T-helper 2 cell (primary cell): Measurements from ENCODE around the gene CACUL1.

ENCODE experiments used
- DNase-seq, 5 experiments: peaks; one replicate each; pipeline versions ENCODE4 v3.0.0 to v3.0.0-alpha.2; 2012 to 2022

Gene CACUL1

GRCh38 chr10:118635674-118636402, 118.9 kb downstream of the CACUL1 start:
- DNase-seq, result no peak

DNA sequence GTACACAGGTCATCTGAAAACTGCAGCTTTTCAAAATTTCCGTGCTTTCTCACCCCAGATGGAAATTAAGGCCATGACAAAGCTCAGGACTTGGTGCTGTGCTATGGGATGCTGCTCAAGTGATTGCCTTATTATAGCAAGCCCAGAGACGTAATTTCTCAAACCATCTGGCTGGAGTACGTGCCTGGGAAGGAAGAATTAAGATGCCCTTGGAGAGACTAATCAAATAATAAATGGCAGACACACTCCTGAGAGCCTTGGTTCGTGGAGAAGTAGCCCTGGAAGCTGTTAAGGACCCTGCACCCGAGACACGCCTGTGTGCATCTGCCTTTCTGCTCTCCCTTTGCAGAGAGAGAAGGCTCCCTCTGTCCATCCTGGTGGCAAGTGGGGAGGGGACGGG, 121.0 kb downstream of the CACUL1 start:
- DNase-seq, result no peak

- no peak for DNase-seq
Observed at GRCh38 chr10:118629211-118629610, 125.6 kb downstream of the CACUL1 start.

- DNase-seq, result no peak
Observed at GRCh38 chr10:118628397-118628796, 126.4 kb downstream of the CACUL1 start.

- DNase-seq, result no peak
Observed at GRCh38 chr10:118626953-118627352, 127.8 kb downstream of the CACUL1 start.
